ENCODE data around the gene MRPL36. TPM values are rescaled to one million over a fixed set of nuclear protein-coding genes. Genes with fewer than 3 reads are reported as not detected.

MRPL36 gene
- total RNA-seq, 1 donor from 2014 or later = 60.1 TPM

DNA sequence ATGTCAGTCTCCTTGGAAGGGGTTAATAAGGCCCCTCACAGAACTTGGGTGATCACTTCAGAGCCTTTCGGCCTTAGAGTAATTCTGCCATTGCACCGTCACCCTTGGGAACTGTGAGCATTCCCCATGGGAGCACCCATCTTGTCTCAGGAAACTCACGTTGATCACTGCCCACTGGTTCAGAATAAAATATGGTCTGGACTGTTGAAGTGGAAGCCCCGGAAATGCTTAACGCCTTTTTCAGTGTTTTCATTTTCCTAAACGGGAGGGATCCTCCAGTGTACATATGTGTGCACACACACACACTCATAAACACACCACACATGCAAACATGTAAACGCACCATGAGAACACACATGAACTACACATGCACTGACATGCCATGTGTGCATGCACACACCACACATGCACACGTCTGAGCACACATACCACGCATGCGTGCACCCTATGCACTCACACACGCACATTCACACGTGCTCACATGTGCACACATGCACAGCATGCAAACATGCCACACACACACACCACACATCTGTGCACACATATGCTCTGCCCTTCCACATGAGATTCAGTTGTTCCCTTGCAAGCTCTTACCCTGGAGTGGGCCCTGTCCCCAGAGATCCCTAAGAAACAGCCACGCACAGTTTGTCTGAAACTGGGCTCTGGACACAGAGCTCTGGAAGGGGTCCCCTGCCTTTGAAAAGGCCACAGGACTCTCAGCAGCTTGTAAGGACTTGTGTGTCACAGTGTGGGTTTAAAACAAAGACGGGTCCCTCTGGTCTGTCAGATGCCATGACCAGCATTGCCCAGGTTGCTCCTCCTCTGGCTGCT lies 17.0 kb downstream of the MRPL36 start:
- no peak for DNase-seq (ENCODE audit: low read depth, low spot score)

DNA sequence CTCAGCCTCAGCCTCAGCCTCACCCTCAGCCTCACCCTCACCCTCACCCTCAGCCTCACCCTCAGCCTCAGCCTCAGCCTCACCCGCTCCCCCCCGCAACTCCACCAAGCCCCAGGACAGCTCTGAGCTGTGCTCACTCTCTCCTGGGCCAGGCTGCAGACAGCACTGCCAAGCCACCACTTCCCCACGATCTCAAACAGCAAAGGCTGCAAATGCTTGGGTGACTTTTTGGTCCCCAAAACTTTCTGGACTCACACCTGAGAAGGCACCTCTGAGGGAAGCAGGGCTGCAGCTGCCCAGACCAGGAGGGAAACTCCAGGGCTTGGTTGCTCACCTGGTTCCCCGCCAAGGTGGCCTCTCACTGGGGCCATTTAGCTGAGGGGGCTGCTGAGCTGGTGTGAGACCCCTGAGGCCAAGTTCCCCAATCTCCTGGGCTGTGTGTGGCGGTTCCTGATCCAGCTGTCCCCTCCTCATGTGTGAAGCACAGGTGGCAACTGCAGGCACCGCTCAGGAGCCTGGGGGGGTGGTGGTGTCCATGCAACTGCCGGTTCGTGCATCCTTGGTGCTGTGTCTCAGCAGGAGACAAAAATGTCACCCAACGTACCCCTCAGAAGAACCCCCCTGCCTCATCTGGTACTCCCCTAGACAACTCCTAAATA lies 17.8 kb downstream of the MRPL36 start:
- no peak for DNase-seq (ENCODE audit: low read depth, low spot score)

DNA sequence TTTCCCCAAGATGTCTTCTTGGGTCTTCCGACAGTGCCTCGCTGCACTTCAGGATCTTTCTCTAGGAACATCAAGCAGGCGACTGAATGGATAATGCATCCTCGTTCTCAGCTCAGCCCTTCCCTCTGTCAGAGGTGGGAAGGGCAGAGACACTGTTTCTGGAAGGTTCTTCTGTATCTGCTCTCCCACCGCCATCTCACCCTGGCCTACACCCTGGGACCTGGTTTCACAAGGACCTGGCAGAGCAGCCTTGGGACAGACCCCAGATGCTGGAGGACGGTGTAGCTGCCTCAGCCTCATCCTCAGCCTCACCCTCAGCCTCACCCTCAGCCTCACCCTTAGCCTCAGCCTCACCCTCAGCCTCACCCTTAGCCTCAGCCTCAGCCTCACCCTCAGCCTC lies 18.5 kb downstream of the MRPL36 start:
- DNase-seq (ENCODE audit: low read depth, low spot score) = no peak

DNA sequence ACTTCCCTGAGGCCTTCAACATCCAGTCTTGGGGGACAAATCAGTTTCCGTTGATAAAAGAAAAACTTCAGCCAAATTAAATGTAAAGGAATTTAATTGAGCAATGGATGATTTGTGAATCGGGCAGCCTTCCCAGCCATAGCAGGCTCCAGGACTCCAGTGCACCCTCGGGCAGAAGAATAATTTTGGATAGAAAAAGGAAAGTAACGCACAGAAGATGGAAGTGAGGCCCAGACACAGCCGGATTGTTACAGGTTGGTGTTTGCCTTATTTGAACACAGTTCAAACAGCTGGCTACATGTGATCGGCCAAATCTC lies 19.1 kb downstream of the MRPL36 start:
- DNase-seq (ENCODE audit: low read depth, low spot score) = no peak

DNA sequence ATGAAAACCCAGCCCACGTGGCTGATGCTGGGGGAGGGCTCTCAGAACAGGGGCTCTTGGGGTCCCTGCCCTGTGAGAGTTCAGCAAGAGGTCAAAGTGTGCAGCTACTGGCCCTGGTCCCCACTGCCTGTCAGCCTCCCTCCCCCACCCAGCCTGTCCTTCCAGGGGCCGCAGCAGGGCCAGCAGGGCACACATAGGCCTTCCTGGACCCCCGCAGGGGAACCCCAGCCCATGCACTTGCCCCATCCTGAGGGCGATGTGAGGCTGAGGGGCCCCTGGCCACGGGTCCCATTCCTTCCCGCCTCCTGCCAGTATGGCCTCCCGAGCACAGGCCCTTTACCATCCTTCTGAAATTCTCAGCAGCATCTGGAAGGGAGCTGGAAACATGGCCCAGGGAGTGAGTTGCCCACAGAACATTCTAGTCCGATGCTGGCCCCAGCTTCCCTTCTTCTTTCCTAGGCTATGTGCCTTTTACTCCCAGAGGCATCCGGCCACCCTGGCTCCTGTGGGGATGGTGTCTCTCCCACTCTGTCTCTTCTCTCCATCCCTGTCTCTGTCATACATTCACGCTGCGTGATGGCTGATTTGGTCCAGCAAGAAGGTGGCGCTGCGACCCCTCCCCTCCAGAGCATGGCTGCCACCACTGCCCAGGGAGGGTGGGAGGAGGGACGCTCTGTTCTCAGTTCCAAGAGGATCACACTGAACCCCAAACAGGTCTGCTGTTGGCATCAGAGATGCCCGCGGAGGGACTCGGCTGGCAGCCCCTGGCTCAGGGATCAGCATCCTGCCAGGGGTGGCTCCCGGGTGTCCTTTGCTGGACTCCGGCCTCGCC lies 19.6 kb downstream of the MRPL36 start:
- no peak for DNase-seq (ENCODE audit: low read depth, low spot score)

DNA sequence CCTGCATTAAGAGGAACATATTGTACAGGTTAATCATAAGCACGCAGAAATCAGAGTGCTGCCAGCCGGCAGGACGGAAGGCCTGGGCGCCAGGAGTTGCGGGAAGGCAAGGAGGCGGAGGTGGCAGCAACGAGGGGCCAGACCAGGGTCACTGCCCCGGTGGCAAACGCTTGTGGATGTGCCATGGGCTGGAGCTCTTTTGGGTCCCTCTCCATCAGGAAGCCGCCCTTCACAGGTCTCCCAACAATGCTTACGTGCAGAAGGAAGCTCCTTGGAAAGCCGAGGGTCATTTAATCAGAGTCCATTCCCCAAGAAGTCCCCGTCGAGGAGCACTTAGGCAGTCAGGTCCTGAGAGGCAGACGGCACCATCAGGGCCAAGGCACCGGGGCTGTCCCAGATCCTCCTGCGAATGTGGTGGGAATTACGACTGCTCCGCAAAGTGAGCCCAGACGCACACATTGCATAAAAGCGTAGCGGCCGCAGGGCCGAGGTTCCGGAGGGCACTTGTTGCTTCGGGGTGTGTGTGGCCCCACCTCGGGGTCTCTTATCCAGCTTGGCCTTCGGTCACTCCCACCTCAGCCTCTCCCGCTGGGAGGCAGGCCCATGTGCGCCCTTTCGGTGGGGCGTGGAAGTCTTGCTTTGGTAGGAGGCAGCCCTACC lies 20.5 kb downstream of the MRPL36 start:
- DNase-seq (ENCODE audit: low read depth, low spot score) = no peak

DNA sequence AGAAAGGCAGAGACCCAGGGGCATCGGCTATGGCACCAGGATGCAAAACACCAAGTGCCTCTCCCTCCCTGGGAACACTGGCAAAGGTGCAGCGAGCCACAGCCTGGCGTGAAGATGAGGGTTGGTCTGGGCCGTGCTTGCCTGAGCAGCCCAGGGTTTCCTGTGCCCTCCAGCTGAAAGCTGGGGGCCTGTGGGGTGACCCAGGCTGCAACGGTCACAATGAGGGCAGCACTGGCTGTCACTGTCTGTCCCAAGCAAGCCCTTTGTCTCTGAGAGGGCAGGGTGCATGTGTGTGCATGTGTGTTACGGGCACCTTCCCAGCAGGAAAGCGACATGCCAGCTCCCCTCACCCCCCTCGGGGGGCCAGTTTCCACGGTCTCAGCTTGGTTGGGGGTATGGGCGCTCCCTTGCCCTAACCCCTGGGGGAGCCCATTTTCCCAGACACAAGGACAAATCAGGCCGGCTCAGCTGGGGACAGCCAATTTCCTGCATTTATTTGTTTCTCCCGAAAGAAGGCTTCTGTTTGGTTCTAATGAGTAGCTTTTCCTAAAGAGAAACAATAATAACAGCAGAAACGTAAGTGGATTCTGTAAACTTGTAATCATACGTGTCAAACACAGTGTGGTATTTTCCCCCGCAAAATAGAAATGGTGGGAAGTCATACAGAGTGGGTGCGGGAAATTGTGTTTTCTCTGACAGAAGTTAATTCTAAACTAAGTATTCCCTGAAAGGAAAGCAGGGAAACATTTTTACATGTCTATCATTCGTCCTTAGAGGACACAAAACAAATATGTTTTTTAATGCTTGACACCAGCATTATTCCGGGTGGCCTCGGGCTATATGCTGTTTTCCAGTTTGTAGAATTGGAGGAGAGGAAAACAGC lies 21.3 kb downstream of the MRPL36 start:
- no peak for DNase-seq (ENCODE audit: low read depth, low spot score)

DNA sequence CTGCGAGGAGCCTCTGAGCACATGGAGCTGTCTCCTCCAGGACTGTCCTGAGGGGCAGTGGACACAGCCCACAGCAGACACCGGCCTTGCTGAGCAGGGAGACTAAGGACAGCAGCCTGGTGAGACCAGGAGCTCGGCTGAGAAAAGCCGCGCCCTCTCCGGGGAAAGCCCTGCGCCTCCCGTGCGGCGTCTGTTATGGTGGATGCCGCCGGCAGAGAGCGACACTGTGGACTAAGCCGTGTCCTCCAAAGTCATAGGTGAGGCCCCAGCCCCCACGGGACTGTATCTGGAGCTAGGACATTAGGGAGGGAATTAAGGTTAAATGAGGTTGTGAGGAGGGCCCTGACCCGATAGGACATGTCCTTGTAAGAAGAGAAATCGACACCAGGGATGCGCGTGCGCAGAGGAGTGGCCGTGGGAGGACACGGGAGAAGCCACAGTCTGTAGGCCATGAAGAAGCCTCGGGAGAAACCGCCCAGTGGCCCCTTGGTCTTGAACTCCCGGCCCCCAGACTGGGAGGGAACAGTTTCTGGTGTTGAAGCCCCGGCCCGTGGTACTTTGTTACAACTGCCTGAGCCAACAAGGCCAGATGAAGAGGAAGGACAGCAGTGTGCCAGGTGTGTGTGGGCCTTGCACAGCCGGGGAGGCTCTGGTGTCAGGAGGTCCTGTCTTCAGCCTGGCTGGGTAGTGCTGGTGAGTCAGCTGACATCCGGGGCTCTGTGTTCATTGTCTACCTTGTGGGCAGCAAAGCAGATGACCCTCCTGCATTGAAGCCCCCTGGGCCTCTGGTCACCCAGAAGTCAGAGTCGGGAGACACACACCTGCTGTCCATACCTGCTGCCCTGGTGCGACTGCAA lies 22.1 kb downstream of the MRPL36 start:
- no peak for DNase-seq (ENCODE audit: low read depth, low spot score)

DNA sequence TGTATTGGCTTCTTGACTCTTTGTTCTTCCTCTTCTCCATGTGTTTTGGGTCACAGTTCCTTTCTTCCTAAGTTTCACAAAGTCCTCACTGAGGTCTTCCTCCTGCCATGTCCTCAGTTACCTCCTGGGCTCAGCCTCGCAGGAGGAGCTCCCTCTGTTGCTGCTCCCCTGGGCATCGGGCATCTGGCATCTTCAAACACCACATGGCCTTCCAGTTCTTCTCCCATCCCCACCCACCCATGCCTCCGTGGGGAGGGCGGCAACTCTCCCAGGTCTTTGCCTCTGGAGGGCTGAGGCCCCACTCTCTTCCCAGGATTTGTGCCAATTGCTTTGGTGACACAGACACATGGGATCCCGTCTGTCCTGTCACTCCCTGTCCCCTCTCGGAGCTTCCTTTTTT lies 22.8 kb downstream of the MRPL36 start:
- DNase-seq (ENCODE audit: low read depth, low spot score) = no peak

DNA sequence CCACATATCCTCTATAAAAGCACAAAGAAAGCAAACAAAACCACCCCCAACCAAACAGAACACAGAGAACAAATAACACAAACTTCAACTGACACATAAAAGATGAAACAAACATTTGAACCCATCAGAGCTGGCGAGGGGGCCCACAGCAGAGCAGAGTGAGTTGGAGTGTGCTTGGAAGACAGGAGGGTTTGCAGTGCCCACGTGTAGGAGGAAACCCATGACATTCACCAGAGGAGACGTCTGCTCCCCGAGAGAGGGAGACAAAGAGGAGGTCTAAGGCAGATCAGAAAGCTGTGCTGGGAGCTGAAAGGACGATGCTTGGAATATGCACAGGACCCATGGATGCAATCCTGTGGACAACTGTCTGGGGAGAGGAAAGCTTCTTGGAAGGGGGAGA lies 27.0 kb downstream of the MRPL36 start:
- no peak for DNase-seq (ENCODE audit: low read depth, low spot score)

DNA sequence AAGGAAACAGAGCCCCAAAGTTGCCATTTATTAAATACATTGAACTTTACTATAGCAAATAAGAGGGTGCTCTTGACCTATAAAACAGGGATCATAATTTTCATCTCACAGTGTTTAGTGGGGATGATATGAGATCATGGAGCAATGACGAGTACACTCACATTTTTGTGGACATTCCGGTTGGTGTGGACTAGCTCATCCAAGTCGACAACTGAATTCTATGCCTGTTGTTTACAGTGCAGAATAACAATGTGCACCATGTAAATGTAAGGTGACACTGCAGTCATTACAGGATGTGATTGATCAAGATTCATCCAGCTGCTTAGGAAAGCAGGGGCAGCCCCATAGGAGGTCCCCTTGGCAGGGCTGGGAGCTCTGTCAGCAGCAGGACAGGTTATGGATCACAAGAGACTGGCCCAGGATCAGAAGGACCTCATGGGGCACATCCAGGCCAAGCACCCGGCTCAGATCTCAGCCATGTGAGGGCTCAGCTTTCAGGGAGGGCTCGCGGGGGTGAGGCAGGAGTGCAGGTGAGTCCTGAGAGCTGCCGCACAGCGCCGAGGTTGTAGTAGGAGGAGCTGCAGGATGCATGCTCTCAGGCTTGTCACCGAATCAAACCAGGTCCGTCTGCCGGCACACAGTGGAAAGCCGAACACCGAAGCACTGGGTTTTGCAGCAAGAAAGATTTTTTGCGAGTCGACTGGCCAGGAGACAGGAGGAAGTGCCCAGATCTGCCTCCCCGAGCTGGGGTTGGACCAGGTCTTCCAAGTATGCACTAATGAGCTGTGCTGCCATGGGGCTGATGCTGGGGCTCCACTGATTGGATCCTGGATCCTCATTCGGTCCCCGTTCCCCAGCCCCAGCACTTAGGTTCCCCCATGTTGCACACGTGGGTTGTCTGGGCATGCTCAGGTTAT lies 28.2 kb downstream of the MRPL36 start:
- DNase-seq (ENCODE audit: low read depth, low spot score) = no peak

DNA sequence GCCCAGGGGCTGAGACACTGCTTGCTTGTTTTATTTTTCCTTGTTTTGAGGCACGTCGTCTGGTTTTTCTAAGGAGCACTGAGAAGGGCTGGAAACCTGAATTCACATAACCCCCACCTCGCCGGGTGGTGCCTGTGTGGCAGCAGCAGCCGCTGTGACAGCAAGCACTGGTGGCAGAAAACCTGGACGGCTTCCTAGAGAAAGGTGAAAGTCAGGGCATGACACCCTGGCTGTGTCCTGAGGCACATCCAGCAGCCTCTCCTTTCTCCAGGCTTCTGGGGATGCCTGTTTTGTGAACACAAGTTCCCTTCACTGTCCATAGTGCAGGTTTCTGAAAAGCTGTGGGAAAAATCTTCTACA lies 29.2 kb downstream of the MRPL36 start:
- no peak for DNase-seq (ENCODE audit: low read depth, low spot score)

DNA sequence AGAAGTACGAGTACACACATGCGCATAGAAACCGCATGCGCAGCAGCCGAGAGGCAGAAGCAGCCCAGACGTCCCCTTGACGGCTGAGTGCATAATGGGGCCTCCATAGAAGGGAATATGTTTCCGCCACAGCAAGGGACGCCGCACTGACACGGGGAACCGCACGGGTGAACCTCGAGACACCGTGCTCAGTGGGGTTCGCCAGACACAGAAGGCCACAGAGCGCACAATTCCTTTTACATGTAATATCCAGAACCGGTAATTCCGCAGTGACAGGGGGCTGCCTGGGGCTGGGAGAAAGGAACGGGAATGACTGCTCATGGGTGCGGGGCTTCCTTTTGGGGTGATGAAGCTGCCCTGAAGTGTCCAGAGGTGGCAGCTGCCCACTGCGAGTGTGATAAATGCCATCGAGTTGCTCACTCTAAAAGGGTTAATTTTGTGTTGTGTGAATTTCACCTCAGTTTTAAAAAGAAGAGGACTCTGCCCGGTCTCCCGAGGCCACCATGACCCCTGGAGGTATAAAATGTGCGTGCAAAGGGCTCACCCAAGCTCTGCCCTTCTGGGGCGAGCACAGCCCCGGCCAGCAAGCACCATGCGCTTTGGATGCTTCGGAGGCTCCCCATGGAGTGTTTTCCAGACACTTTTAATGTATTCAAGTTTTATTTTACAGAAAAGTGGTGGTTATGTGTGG lies 29.7 kb downstream of the MRPL36 start:
- no peak for DNase-seq (ENCODE audit: low read depth, low spot score)

DNA sequence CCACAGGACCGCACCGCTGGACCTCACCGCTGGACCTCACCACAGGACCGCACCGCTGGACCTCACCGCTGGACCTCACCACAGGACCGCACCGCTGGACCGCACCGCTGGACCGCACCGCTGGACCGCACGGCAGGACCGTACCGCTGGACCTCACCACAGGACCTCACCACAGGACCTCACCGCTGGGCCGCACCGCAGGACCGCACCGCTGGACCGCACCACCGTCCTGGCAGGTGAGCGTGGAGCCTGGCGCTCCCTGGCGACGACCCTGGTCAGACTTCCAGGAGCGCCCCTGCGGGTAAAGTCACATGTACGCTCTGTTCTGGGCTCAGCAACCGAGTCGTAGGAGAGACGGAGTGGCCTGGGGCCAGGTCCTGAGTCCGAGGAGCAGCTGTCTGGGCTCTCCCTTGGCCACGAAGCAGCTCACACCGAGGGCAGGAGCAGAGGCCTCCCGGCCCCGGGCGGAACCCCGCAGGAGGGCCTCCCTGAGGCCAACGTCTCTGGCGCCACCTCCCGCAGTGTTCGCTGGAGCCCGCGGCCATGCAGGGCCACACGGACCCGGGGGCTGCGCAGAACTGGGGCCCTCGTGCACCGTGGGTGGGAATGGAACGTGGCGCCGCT lies 30.5 kb downstream of the MRPL36 start:
- no peak for DNase-seq (ENCODE audit: low read depth, low spot score)

DNA sequence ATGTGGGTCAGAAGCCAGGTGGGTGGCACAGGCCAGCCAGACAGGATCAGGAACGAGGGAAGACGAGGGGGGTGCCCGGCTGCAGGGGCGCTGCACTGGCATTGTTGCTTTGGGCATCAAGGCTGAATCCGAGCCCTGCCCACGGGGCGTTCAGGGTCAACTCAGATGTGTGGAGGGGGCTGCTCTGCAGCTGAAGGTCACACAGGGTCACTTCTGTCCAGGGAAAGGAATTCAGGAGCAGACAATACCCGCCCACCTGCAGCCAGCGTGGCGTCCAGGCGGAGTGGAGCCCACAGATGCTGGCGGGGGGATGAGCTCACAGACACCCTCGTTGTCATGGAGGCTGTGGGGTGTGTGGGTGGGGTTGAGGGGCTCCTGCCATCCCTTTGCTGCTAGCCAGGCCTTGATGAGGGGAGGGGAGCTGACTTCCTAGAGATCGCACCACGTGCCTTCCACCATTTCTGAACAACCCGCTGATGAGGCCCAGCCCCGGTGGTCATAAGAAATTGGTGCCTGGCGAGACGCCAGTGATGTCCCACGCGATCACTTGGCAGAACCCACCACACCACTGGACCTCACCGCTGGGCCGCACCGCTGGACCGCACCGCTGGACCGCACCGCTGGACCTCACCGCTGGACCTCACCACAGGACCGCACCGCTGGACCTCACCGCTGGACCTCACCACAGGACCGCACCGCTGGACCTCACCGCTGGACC lies 31.2 kb downstream of the MRPL36 start:
- no peak for DNase-seq (ENCODE audit: low read depth, low spot score)

DNA sequence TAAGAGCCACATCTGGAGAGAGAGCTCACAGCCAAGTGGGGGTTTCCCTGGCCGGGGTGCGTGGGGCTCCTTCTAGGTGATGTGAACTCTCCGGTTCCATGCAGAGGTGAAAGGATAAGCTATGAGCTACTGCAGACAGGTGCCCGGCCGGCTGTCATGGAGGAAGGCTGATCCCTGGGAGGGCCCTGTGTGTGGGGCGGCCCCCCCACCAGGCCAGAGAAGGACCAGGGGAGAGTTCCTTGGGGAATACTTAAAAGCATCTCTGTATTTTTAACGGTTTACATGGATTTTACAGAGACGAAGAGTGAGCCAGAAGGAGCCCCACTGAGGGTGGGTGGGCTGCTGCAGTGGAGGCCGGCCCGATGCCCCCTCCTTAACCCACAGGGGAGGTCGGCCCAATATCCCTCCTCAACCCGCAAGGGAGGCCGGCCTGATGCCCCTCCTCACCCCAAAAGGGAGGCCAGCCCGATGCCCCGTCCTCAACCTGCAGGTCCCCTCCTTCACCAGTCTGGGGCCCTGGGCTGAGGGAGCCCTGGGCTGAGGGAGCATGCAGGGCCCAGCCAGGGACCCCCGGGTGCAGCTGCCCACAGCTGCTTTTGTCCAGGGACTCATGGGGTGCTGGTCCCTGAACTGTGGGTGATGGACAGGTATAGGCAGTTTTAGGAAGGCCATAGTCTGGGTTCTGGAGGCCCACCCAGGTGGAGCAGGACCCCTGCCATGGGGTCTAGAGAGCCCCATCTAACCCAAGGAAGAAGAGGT lies 31.9 kb downstream of the MRPL36 start:
- DNase-seq (ENCODE audit: low read depth, low spot score) = no peak

DNA sequence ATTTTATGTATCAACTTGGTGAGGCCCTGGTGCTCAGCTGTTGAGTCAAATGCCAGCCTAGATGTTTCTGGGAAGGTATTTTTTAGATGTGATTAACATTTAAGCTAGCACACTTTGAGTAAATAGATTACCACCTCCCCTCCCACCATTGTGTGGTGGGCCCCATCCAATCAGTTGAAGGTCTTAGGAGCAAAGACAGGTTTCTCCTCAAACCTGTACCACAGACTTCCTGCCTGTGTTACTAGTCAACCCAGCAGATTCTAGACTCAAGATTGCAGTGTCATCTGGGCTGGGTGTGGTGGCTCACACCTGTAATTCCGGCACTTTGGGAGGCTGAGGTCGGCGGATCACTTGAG lies 33.8 kb downstream of the MRPL36 start:
- no peak for DNase-seq (ENCODE audit: low read depth, low spot score)

Data from pulmonary artery endothelial cell (primary cell).